Body of pancreas (tissue), 4 donors: ENCODE results near the gene C3orf38.

Source experiments
- POLR2A ChIP-seq, 3 donors: fragments of 450-650 bp; IDR thresholded peaks; one replicate each; pipeline ENCODE4 v1.6.1; 2016; ENCODE audit warnings: antibody characterized with exemption in 3 of 3, mild to moderate bottlenecking in 2 of 3
- TF ChIP-seq, protein P1 (sequence below), 7 experiments: fragments of 450-650 bp in 4 of 7; fragments of 200-600 bp in 3 of 7; sonication (generic) in 3 of 7; IDR thresholded peaks; one replicate each; pipeline ENCODE4 v1.5.1; 2016 to 2019; ENCODE audit warnings: antibody characterized with exemption in 7 of 7

DNA sequence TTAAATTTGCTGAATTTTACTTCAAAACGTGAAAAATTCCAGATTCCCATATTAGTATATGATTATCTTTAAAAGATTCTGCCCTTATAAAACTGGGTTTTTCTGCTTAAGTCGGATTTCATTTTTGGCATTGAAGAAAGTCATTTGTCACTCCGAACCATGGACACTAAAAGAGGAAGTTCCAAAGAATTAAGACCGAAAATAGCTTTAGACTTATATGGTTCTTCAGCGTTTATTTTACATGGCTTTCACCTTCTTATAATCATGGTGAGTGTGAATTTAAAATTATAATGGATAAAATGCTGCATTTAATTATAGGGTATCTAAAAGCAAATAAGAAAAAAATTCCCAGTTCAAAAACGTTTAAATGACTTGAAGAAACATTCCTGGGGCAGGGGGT, 1.0 kb downstream of the C3orf38 start:
- TF ChIP-seq, protein P1, sequence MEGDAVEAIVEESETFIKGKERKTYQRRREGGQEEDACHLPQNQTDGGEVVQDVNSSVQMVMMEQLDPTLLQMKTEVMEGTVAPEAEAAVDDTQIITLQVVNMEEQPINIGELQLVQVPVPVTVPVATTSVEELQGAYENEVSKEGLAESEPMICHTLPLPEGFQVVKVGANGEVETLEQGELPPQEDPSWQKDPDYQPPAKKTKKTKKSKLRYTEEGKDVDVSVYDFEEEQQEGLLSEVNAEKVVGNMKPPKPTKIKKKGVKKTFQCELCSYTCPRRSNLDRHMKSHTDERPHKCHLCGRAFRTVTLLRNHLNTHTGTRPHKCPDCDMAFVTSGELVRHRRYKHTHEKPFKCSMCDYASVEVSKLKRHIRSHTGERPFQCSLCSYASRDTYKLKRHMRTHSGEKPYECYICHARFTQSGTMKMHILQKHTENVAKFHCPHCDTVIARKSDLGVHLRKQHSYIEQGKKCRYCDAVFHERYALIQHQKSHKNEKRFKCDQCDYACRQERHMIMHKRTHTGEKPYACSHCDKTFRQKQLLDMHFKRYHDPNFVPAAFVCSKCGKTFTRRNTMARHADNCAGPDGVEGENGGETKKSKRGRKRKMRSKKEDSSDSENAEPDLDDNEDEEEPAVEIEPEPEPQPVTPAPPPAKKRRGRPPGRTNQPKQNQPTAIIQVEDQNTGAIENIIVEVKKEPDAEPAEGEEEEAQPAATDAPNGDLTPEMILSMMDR (IDR thresholded peaks at IDR 0.05), result no peak
- TF ChIP-seq POLR2A (IDR thresholded peaks at IDR 0.05), result no peak
